ENCODE data around the gene BOC. TPM values are rescaled to one million over a fixed set of nuclear protein-coding genes. Genes with fewer than 3 reads are reported as not detected.

The BOC gene
- total RNA-seq, 1 experiment from 2014 or later, result 3.5 TPM

GRCh38 chr3:113284453-113285050 lies 73.2 kb downstream of the BOC start:
- Histone ChIP-seq H3K18ac (ENCODE audit: insufficient read length, low read depth, low read length) (no peak overlapping the region), H3K4ac (ENCODE audit: low read depth, low read length) (no peak overlapping the region), H3K14ac (ENCODE audit: insufficient read depth, low read length) (no peak overlapping the region), H2AK5ac (ENCODE audit: insufficient read length, low read length) (no peak overlapping the region), H3K23ac (ENCODE audit: insufficient read length, low read depth, low read length) (no peak overlapping the region), H3K79me2 (ENCODE audit: insufficient read depth, low read length) (no peaks in the 10 kb centered on the region), H4K20me1 (ENCODE audit: control insufficient read depth, insufficient read depth, insufficient read length) (no peaks in the 10 kb centered on the region), H2BK15ac (ENCODE audit: low read depth, low read length) (no peak overlapping the region), H3K9ac (ENCODE audit: extremely low read depth, insufficient read length, low read length) (no peak overlapping the region), H2AFZ (ENCODE audit: low read length) (no peak overlapping the region), H3K9me3 (ENCODE audit: control insufficient read depth, low read depth, low read length) (no peaks in the 10 kb centered on the region), H2BK12ac (ENCODE audit: insufficient read length, low read depth, low read length) (no peak overlapping the region), H3T11ph (ENCODE audit: low read length) (no peak overlapping the region), H4K5ac (ENCODE audit: insufficient read length, low read depth, low read length) (no peak overlapping the region), H3K79me1 (ENCODE audit: insufficient read depth, low read depth, low read length, poor library complexity, severe bottlenecking) (no peaks in the 10 kb centered on the region), H3K4me1 (ENCODE audit: insufficient read depth, low read length) (no peaks in the 10 kb centered on the region), H2BK5ac (ENCODE audit: insufficient read length, low read length) (no peak overlapping the region), H3K23me2 (ENCODE audit: insufficient read length, low read depth, low read length, poor library complexity, severe bottlenecking) (no peaks in the 10 kb centered on the region), H4K8ac (replicated peaks; ENCODE audit: insufficient read length, low read depth, low read length) (no peak overlapping the region), H3K27me3 (ENCODE audit: insufficient read depth, low read length) (no peaks in the 10 kb centered on the region), H3K27ac (ENCODE audit: insufficient read length, low read depth, low read length) (no peak overlapping the region), H2BK120ac (ENCODE audit: low read depth, low read length, poor library complexity, severe bottlenecking) (no peak overlapping the region), H3K4me2 (ENCODE audit: insufficient read depth, insufficient read length, low read length) (no peak overlapping the region), H4K91ac (ENCODE audit: insufficient read length, low read depth, low read length) (no peak overlapping the region), H3K56ac (ENCODE audit: insufficient read length, low read depth, low read length) (no peak overlapping the region), H2BK20ac (ENCODE audit: low read depth, low read length, poor library complexity, severe bottlenecking) (no peak overlapping the region)
- Mint-ChIP-seq H3K4me3 (no peak overlapping the region), H3K27ac (no peak overlapping the region), H3K4me1 (peaks cover 0 to 5% of the 10 kb centered on the region in 2 experiments; a peak in 2 of 4 replicates), H3K36me3 (ENCODE audit: insufficient read depth in 1 of 3, low read depth in 3 of 3) (peaks cover 2 to 40% (median 16%) of the 10 kb centered on the region in 3 experiments; a peak in 6 of 7 replicates), H3K9me3 (no peaks in the 10 kb centered on the region), H3K27me3 (ENCODE audit: low read depth) (peaks cover 1% of the 10 kb centered on the region; the same call in 1 of the 2 replicates)
- no peak for DNase-seq
- no CpG with 5 or more reads among the region's 12 CpGs for WGBS (ENCODE audit: extremely low coverage, insufficient read length, low lambda C conversion rate)
- no peak for TF ChIP-seq CTCF (conservative IDR thresholded peaks at IDR 0.05)
